Peyer's patch (tissue), 4 donors: ENCODE measurements around the gene RETSAT.

ENCODE experiments used
- CTCF ChIP-seq, 6 experiments: fragments of 450-650 bp in 4 of 6; fragments of 200-600 bp in 2 of 6; sonication (generic) in 1 of 6; IDR thresholded peaks; one replicate each; pipeline ENCODE4 v1.5.1; 2017 to 2019; ENCODE audit warnings: antibody characterized with exemption in 6 of 6, mild to moderate bottlenecking in 3 of 6, moderate library complexity in 1 of 6
- POLR2A ChIP-seq, 2 donors: fragments of 450-650 bp; IDR thresholded peaks; one replicate each; pipeline ENCODE4 v1.5.1; 2017; ENCODE audit warnings: antibody characterized with exemption in 2 of 2, mild to moderate bottlenecking in 2 of 2, moderate library complexity in 2 of 2

- TF ChIP-seq CTCF (IDR thresholded peaks at IDR 0.05), result no peak
- TF ChIP-seq POLR2A (IDR thresholded peaks at IDR 0.05), result no peak
Measured at GRCh38 chr2:85385746-85386145, 31.4 kb upstream of the RETSAT start.
